ENCODE results near the gene KRTAP5-9. TPM values are rescaled to one million over a fixed set of nuclear protein-coding genes. Genes with fewer than 3 reads are reported as not detected.

The KRTAP5-9 gene
- total RNA-seq, 6 experiments from 2014 or later: 0.17 to 0.38 TPM; not detected in 4

DNA sequence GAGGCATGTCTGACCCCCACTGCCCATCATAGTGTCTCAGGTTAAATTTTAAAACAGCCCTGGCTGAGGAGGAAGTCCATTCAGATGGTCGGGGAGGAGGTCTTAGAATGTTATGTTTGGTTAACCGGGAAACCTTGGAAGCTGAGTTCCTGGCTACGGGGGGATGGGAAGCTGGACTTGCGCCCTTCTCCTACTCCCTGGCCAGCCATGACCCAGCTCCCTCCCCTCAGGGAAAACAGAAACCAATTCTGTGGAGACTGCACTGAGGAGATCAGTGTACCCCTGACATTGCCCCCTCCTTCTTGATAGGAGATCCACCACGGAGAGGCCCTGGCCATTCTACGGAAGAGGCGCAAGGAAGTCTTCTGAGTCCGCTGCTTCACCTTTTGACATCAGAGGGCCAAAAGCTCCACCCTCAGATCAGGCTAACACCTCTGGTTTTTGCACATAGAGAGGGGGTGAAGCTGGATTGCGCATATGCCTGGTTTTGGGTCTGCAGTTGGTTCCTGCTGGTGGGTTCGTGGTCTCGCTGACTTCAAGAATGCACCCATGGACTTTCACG lies 2.7 kb upstream of the KRTAP5-9 start:
- WGBS (ENCODE audit: insufficient coverage, low coverage, low lambda C conversion rate, missing lambda C conversion rate): 100% methylated on average over 3 of the region's 12 CpGs
- no peaks in the 10 kb centered on the region for H3K36me3 ChIP-seq
- no peaks in the 10 kb centered on the region for H3K9me3 ChIP-seq
- no peak overlapping the region for H3K27ac ChIP-seq
- H3K27me3 ChIP-seq: no peaks in the 10 kb centered on the region
- peak in 3 of 4 donors; percentile 39 to 57 (median 48) for ATAC-seq
- no peak for TF ChIP-seq POLR2A (IDR thresholded peaks at IDR 0.05)
- TF ChIP-seq, protein P1, sequence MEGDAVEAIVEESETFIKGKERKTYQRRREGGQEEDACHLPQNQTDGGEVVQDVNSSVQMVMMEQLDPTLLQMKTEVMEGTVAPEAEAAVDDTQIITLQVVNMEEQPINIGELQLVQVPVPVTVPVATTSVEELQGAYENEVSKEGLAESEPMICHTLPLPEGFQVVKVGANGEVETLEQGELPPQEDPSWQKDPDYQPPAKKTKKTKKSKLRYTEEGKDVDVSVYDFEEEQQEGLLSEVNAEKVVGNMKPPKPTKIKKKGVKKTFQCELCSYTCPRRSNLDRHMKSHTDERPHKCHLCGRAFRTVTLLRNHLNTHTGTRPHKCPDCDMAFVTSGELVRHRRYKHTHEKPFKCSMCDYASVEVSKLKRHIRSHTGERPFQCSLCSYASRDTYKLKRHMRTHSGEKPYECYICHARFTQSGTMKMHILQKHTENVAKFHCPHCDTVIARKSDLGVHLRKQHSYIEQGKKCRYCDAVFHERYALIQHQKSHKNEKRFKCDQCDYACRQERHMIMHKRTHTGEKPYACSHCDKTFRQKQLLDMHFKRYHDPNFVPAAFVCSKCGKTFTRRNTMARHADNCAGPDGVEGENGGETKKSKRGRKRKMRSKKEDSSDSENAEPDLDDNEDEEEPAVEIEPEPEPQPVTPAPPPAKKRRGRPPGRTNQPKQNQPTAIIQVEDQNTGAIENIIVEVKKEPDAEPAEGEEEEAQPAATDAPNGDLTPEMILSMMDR (IDR thresholded peaks at IDR 0.05): no peak
- intact Hi-C loops (cut with DNase I): no loop called here
- H3K4me1 ChIP-seq: no peaks in the 10 kb centered on the region
- H3K4me3 ChIP-seq: no peak overlapping the region
- DNase-seq: no peak

DNA sequence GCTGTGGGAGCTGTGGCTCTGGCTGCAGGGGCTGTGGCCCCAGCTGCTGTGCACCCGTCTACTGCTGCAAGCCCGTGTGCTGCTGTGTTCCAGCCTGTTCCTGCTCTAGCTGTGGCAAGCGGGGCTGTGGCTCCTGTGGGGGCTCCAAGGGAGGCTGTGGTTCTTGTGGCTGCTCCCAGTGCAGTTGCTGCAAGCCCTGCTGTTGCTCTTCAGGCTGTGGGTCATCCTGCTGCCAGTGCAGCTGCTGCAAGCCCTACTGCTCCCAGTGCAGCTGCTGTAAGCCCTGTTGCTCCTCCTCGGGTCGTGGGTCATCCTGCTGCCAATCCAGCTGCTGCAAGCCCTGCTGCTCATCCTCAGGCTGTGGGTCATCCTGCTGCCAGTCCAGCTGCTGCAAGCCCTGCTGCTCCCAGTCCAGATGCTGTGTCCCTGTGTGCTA lies 514 bp downstream of the KRTAP5-9 start:
- 20% methylated on average over 1 of the region's 5 CpGs for WGBS (ENCODE audit: insufficient coverage, low coverage, low lambda C conversion rate, missing lambda C conversion rate)
- Histone ChIP-seq H3K27me3 (no peaks in the 10 kb centered on the region), H3K4me3 (no peak overlapping the region), H3K9me3 (no peaks in the 10 kb centered on the region), H3K27ac (no peak overlapping the region), H3K36me3 (no peaks in the 10 kb centered on the region), H3K4me1 (no peaks in the 10 kb centered on the region)
- intact Hi-C loops (cut with DNase I): no loop called here
- DNase-seq: no peak
- TF ChIP-seq, protein P1 (IDR thresholded peaks at IDR 0.05): no peak
- no peak for TF ChIP-seq POLR2A (IDR thresholded peaks at IDR 0.05)
- ATAC-seq: no peak

DNA sequence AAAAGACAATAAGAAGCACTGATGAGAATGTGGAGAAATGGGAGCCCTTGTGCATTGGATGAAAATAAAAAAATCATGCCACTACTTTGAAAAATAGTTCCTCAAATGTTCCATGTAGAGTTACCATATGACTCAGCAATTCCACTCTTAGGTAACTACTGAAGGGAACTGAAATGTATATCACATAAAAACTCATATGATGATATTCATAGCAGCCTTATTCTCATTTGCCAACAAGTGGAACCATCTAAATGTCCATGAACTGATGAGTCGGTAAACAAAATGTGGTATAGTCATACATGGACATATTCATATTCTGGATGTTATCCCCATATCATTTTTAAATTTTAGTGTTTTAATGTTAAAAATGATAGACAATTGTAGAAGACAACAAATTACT lies 3.5 kb downstream of the KRTAP5-9 start:
- H3K4me1 ChIP-seq: no peaks in the 10 kb centered on the region
- no peak overlapping the region for H3K27ac ChIP-seq
- DNase-seq (no peak), ATAC-seq (no peak)
- H3K27me3 ChIP-seq: no peaks in the 10 kb centered on the region
- H3K9me3 ChIP-seq: no peaks in the 10 kb centered on the region
- H3K36me3 ChIP-seq: no peaks in the 10 kb centered on the region
- no peak overlapping the region for H3K4me3 ChIP-seq
- no peak for TF ChIP-seq POLR2A (IDR thresholded peaks at IDR 0.05)
- TF ChIP-seq, protein P1 (IDR thresholded peaks at IDR 0.05): no peak
- WGBS (ENCODE audit: insufficient coverage, low coverage, low lambda C conversion rate, missing lambda C conversion rate): 80% methylated on average over 1 of the region's 1 CpG
- intact Hi-C loops (cut with DNase I): no loop called here

DNA sequence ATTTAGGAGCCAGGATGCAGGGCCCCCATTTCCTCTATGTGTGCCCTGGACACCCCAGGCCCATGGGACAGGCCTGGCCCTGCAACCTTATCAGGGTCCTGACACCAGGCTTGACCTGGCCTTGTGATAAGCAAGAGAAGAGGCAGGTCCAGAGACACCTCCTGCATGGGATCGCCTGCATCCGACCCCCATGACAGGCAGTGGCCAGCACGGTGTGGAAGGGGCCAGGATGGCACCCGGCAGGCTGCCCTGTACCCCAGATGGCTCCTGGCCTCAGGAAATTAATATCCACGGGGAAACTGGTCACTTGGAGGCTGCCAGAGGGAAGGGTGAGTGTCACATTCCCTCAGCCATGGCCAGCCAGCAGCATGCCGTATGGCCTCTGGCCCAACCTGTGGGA lies 6.8 kb downstream of the KRTAP5-9 start:
- H3K36me3 ChIP-seq: no peaks in the 10 kb centered on the region
- intact Hi-C loops (cut with DNase I): no loop called here
- H3K27me3 ChIP-seq: no peaks in the 10 kb centered on the region
- whole genome bisulfite sequencing (ENCODE audit: insufficient coverage, low coverage, low lambda C conversion rate, missing lambda C conversion rate): no CpG with 5 or more reads among the region's 6 CpGs
- ATAC-seq (peak in 1 of 4 donors; percentile 20), DNase-seq (no peak)
- H3K4me1 ChIP-seq: no peaks in the 10 kb centered on the region
- TF ChIP-seq, protein P1 (IDR thresholded peaks at IDR 0.05): no peak
- no peak overlapping the region for H3K4me3 ChIP-seq
- no peak overlapping the region for H3K27ac ChIP-seq
- no peaks in the 10 kb centered on the region for H3K9me3 ChIP-seq

DNA sequence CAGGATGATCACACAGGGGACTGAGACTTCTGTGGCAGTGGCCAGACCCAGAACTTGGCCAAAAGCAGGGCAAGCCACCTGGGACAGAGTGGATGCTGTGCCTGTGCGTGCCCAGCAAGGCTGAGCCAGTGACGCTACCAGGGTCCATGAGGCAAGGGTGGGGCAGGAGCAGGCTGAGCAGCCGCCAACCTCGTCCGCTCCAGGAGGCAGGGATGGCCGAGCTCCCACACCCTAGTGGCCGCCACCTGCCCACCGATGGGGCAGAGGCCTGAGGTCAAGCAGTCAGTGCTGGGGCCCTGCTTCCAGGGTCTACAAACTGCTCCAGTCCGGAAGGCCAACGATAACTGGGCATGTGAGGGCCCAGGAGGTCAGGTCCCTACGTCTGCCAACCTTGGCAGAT lies 7.3 kb downstream of the KRTAP5-9 start:
- DNase-seq (no peak), ATAC-seq (peak in 1 of 4 donors; percentile 29)
- no peaks in the 10 kb centered on the region for H3K36me3 ChIP-seq
- no peak overlapping the region for H3K4me3 ChIP-seq
- 95% methylated on average over 3 of the region's 11 CpGs for WGBS (ENCODE audit: insufficient coverage, low coverage, low lambda C conversion rate, missing lambda C conversion rate)
- no peaks in the 10 kb centered on the region for H3K4me1 ChIP-seq
- no peaks in the 10 kb centered on the region for H3K27me3 ChIP-seq
- intact Hi-C loops (cut with DNase I): no loop called here
- H3K27ac ChIP-seq: no peak overlapping the region
- H3K9me3 ChIP-seq: no peaks in the 10 kb centered on the region
- TF ChIP-seq, protein P1 (IDR thresholded peaks at IDR 0.05): no peak
- TF ChIP-seq POLR2A (IDR thresholded peaks at IDR 0.05): no peak

Data from right lobe of liver (tissue), 6 donors.